Measurements from ENCODE around the gene HNF4A. TPM values are rescaled to one million over a fixed set of nuclear protein-coding genes. Genes with fewer than 3 reads are reported as not detected.

The HNF4A gene
- total RNA-seq, 1 experiment from 2014 or later, result not detected

DNA sequence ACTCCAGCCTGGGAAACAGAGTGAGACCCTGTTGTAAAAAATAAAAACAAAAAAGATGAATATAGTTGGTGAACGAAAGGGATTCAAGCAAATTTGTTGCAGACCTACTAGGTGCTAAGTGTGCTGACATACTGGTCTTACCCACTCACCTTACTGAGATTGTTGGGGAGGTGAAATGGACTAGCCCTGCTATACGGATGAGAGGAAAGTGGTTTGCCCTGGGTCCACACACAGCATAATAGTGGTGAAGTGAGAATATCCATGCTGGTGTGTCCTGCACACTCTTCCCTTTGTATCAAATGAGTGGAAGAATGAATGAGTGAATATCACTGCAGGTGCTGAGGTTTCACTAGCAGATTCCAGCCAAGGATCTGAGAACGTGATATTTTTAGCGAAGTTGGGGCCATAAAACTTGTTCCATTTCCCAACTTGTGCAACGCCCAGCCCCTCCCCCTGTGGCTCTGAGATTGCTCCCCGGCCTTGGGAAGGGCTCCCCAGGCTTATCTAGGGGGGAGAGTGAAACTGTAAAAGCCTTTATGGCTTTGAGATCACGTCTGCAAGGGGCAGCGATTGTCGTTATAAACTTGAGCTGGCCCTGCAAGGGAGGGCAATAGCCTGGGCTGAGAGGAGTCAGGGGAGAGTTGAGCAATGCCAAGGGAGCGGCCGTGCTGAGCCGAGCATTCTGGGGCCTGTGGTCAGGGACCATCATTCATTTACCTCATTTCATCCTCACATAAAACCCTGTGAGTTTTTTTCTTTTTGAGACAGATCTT is 87.0 kb downstream of the HNF4A start:
- no peak for DNase-seq (ENCODE audit: low read depth)

DNA sequence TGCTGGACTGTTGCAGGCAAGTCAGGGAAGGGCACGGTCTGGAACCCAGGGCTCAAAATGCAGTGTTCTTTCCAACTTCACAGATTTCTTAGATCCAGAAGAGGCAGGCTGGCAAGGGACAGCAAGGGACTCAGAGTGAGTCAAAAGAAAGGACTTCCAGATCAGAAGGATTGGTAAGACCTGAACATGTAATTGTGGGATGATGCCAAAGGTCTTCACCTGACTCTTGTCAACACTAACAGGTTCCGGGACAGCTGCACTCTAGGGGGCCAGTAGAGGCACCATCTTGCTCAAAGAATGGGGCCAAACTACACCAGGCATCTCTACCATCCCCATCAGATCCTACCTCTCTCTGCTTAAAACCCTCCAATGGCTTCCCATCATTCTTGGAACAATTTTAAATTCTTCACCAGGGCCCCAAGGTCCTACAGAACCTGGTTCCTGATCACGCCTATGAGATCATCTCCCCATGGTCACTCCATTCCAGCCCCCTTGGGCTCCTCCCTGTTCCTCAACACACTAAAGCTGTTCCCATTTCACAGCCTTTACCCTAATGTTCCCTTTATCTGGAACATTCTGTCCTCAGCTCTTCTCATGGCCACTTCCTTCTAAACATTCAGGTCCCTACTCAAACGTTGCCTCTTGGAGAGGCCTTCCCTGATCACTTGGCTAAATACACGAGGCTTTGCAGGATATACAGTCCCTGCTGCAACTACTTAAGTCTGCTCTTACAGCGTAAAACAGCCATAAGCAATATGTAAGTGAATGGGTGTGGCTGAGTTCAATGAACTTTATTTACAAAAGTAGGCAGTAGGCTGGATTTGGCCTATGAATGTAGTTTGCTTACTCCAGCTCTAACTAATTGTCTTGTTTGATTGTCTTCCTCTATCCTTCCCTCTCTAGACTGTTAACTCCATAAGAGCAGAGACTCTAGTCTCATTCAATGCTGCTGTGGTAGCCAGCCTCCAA is 90.5 kb downstream of the HNF4A start:
- no peak for DNase-seq (ENCODE audit: low read depth)

DNA sequence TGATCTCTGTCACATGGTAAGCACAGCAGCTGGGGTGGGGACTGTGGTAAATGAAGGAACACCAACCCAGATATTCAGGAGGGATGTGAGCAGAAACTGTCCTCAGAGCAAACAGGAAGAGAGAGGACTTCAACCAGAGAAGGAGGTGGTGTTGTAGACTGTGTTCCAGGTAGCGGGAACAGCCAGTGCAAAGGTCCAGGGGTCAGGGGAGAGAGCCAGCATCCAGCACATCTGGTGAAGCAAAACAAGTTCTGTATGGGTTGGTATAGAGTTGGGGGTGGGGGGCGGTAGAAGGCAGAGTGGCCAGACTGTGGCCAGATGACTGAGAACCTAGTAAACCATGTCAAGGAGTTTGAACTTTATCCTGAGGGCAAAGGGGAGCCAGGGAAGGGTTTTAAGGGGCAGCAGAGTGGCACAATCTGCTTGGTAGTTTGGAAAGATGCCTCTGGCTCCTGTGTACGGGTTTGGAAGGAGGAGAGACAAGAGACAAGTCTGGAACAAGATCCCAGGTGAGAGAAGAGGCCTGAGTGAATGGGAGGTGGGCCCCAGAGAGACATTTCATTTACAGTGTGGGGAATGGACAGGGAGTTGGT is 92.4 kb downstream of the HNF4A start:
- no peak for DNase-seq (ENCODE audit: low read depth)

DNA sequence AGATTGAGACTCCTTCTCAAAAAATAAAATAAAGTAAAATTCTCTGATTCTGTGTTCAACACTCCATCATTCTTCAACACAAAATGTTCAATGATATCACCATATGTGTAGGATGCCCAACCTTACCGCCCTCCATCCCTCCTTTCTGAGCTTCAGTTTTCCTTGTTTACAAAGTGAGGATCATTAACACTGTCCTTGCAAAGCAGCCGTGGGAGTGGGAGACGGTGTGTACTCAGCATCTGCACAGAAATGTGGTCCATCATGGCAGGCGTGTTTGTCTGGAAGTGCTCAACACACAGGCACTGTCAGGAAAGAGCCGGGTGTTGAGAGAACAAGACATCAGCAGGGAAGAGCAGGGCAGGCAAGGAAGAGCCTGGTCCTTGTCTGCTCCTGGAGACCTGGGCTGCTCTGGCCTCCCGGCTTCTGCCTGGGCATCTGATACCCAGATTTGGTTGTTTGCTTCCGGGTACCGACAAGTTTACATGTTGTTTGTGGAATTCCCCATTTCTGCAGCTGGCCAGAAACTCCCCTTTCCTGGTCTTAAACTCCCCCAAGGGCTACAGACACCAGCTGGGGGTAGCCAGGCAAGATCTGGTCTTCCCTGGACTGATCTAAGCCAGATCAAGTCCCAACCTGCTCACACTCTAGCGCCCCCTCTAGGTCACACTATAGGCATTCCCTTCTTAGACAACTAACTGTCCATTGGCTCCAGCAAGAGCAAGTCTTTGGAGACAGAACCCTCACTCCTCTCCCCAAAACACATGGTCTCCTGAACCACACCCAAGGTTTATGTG is 93.5 kb downstream of the HNF4A start:
- peak; percentile 36 for DNase-seq (ENCODE audit: low read depth)

DNA sequence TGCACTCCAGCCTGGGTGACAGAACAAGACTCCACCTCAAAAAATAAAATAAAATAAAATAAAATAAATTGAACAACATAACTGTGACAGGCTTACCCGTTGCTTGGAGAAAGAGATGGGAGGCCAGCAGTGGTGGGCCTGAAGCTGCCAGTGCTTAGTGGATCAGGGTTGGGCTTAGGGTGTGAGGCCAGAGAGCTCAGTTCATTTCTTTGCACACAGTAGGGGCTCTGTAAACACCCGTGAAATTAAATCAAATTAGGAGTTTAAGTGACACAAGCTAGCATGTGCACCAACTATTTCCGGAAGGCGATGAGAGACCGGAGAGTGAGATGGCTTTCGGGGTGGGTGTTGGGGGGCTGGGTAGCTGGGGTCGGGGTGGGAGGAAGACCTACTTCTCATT is 94.4 kb downstream of the HNF4A start:
- no peak for DNase-seq (ENCODE audit: low read depth)

DNA sequence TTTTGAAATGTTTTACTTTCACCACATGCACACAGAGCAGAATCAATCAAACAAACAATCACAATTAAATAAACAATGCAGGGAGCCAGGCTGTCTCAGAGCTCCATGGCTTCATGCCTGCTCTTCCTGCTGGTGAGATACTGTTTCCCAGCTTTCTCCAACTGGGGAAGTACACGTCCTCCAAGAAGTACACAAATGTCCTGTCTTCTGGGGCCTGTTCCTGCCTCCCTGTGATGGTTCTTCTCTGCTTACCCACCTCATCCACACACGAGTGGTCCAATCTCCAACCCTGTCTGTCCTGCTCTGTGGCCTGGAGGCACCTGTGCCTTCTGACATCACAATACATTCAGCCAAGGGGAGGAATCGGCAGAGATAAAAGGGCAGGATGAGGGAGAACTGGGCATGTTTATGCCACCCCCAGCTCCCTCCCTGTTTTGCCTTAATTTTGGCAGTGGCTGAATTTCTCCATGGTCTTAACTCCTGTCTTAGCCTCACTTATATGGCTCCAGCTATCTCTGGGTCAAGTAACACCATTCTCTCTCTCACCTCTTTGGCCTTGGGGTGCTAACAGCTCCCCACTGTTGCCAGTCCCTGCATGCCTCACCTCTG is 94.9 kb downstream of the HNF4A start:
- no peak for DNase-seq (ENCODE audit: low read depth)

DNA sequence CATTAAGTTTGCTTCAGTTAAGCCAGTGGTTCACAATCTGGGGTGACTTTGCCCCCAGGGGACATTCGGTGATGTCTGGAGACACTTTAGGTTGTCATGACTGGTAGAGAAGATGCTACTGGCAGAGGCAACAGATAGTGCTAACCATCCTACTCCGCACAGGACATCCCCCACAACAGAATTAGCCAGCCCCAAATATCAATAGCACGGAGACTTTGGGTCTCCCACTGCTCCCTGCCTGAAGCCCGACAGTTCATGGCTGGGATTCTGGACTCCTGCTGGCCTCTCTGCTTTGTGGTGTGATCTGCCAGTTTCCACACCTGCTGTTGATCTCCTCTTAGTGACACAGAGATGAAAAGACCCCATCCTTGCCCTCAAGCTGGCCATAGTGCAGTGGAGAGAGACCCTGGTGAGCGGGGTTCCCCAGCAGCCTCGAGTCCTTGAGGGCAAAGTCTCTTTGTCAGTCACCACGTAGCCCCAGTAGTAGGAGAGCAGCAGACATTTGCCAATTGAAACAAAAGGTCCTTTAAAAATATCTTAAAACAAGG is 95.5 kb downstream of the HNF4A start:
- DNase-seq (ENCODE audit: low read depth), result no peak

DNA sequence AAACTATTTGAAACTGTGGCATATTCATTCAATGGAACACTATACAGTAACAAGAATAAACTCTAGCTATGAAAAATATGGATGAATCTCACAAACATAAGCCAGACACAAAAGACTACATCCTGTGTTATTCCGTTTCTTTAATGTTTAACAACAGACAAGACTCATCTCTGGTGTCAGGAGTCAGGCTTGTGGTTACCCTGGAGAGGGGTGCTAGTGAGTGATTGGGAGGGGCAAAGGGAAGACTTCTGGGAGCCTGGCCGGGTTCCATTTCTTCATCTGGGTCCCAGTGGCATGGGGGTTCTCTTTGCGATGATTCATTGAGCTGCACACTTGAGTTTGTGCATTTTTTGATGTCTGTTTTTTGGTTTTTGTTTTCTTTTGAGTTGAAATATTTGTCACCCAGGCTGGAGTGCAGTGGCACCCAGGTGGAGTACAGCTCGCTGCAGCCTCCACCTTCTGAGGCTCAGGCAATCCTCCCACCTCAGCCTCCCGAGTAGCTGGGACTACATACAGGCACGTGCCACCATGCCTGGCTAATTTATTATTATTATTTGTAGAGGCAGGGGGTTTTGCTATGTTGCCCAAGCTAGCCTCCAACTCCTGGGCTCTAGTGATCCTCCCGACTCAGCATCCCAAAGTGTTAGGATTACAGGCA is 98.9 kb downstream of the HNF4A start:
- DNase-seq (ENCODE audit: low read depth), result peak; percentile 37

DNA sequence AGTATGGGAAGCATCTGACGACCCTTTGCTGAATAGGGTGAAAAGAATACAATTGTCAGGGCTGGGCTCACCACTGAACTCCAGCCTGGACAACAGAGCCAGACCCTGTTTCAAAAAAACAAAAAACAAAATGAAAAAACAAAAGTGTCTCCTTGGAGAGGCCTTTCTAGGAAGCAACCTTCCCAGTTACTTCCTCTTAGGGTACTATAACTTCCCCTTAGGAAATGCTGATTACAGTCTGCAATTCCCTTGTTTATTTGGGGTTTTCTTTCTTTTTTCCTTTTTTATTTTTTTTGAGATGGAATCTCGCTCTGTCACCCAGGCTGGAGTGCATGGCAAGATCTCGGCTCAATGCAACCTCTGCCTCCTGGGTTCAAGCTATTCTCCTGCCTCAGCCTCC is 99.6 kb downstream of the HNF4A start:
- DNase-seq (ENCODE audit: low read depth), result no peak

DNA sequence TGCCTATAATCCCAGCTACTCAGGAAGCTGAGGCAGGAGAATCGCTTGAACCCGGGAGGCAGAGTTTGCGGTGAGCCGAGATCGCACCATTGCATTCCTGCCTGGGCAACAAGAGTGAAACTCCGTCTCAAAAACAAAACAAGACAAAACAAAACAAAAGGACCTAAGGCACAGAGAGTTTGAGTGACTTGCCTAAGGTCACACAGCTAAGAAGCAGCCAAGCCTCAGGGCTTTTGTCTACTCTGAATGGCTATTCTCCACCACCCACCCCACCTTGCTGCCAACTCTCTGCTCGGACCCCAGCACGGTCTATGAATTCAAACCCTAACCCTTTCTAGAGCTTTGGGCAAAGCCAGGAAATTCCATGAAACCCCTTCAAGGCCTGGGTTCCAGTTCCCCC is 101.1 kb downstream of the HNF4A start:
- no peak for DNase-seq (ENCODE audit: low read depth)

DNA sequence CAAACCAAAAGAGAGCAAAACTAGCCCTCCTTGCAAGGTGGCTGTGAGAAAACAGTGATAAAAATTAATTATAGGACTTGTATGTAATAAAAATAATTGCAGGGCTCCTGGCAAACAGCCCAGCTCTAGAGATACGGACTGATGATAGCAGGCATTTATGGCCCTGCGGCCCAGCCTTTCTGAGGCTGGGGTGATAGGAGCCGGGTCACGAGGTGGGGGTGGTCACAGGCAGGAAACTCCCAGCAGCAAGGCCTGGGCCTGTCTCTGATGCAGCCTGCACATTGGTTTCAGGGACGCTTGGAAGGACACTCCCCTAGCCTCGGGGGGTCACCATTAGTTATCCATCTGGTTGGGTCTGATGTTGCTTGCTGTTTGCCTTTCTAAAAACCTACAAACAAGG is 101.5 kb downstream of the HNF4A start:
- no peak for DNase-seq (ENCODE audit: low read depth)

DNA sequence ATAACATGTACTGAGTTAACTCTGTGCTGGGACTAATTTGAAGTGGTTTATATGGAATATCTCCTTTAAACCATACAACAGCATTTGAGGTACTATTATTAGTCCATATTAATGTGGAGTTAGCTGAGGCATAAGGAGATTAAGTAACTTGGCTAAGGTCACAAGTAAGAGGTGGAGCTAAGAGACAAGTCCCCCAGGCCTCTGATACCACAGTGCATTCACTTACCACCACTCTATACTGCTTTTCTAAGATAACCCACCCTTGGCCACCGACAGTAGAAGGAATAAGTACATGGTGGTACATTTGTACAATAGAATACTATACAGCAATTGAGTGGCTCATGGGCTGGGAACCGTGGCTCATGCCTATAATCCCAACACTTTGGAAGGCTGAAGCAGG is 103.8 kb downstream of the HNF4A start:
- DNase-seq (ENCODE audit: low read depth), result no peak

DNA sequence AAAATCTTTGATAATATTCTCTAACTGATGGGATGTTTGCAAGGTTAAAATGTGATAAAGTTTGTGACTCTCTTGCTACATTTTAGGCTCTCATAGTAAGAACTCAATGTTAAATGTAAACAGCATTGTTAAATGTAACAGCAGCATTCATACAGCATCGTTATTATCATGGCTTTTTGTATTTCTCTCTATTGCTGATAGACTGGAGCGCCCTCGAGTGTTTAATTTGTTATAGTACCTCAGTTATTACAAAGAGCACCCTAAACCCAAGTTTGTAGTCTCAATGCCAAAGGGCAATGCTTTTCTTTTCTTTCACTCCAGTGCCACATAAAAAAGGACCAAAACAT is 105.3 kb downstream of the HNF4A start:
- DNase-seq (ENCODE audit: low read depth), result peak; percentile 64

DNA sequence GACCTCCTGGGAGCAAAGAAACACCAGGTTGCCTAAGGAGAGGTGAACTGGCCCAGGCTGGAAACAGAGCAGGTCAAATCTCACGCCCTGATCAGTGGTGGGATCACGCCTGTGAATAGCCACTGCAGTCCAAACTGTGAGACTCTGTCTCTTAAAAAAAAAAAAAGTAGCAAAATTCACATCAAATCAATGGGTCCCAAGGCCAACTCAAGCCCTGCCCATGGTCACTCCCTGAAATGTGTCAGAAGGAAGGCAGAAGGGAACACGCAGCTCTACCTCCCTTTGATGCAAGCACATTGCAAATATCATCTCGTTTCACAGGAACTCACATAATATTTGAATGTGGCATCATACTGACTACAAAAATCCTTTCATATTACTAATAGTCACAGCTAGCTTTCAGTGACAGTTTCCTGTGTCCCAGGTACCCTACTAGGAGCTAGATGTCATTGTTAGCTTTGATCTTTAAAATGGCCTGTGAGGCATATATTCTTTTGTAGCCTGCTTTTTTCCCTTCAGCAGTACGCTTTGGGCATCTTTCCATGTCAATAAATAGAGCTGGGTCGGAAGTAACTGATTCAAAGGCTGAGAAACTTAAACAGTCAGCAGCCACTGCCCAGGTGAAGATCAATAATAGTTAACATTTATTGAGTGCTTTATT is 105.8 kb downstream of the HNF4A start:
- DNase-seq (ENCODE audit: low read depth), result no peak

DNA sequence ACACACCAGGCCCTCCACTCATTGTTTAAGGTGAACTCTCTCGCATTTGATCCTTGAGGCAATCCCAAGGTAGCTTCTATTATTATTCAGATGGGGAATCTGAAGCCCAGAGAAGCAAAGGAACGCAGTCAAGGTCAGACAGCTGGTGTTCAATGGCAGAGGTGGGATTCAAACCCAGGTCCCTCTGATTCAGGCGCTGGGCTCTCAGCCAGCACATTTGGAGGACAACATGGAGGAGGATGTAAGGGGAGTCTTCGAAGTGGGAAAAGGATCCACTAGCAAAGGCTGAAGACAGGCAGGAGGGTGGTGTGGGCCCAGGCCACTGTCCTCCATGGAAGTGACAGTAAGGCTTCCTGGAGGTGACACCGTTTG is 106.3 kb downstream of the HNF4A start:
- no peak for DNase-seq (ENCODE audit: low read depth)

DNA sequence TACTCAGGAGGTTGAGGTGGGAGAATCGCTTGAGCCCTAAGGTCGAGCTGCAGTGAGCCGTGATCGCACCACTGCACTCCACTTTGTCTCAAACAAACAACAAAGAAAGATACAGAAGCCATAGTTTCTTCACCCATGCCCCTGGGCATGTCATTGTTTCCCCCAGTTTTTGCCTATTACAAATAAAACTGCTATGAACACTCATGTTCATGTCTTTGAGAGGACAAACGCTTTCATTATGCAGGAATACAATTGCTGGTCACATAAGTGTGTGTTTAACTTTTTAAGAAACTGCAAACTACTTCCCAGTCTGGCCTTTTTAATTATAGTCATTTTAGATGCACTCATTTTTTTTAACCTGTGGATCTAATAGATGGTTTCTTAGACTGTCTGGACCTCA is 108.0 kb downstream of the HNF4A start:
- DNase-seq (ENCODE audit: low read depth), result no peak

DNA sequence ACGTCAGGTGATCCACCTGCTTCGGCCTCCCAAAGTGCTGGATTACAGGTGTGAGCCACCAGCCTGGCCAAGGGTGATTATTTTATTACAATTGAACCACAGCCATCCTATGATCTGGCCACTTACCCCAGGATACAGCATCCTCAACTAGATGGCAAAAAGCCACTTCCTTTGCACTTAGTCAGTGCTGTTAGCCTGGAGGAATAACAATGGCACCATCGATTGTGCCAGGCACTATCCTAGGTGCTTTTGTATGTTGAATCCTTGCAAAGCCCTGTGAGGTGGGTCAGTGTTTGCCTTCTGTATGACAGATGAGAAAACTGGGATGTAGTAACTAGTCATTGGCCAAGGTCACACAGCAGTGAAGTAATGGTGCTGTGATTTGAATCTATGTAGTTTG is 109.0 kb downstream of the HNF4A start:
- peak; percentile 52 for DNase-seq (ENCODE audit: low read depth)

DNA sequence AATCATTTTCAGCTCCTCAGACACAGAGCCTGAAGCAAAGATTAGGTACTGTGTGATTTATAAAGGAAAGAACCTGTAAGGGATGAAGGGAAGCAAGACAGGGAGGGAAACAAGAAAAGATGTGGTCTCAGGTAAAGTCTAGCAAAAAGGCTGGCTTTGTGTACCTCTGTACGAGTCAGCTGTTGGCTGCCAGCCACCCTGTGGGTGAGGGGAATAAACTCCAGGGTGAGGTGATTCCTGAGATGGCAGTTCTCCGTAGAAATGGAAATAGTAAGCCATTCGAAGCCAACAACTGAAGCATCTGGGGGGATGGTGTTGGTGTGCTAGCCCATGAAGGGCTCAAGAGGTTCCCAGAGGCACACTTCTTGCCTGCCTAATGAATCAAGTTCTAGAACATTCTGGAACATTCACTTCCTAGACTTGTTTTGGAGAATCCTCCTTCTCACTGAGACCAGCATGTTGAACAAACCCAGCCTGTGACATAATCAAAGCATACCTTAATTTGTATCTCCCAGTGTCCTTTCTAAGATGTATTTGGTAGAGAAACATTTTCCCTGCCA is 109.6 kb downstream of the HNF4A start:
- DNase-seq (ENCODE audit: low read depth), result no peak

DNA sequence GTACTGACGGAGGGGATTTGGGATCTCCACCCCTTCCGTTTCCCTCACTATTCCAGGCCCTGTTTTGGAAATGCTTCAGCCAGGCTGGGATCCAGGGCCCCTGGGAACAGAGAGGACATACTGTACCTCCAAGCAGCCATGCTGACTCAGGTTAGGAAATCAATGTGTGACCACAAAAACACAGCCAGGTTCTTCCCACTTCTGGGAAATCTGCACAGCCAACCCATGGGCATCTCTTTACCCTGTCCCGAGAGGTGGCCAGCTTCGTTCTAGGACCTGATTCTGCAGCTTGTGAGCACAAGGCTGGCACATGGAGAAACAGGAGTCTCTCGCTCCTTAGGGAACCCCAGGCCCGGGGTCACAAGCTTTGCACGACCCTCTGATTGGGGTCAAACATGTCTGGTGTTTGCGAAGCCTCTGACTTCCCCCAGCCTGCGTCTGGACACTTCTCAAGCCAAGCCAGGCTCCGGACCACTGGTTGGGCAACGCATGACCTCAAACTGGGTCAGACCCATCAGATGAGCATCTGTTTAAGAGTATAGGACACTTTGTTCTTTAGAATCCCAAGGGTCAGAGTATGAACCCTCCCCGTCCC is 111.9 kb downstream of the HNF4A start:
- DNase-seq (ENCODE audit: low read depth), result peak; percentile 47

Data from M059J (cell line).